Glomerular visceral epithelial cell (primary cell): ENCODE measurements around the gene RTL9.
"Not testable (repeated sequence)": the region's sequence is repeated elsewhere in the genome, so short reads cannot be mapped to it uniquely, and the experiment has no call there.

Source experiments
- DNase-seq: peaks from one replicate; pipeline ENCODE4 v3.0.0-alpha.2; 2016; ENCODE audit errors: extremely low spot score

Gene RTL9

GRCh38 chrX:110406250-110406649 is 47.6 kb downstream of the RTL9 start:
- not testable (repeated sequence) for DNase-seq

GRCh38 chrX:110406822-110407221 is 48.2 kb downstream of the RTL9 start:
- DNase-seq: no peak

- peak; percentile 64 for DNase-seq
These were observed 49.4 kb downstream of the RTL9 start for GRCh38 chrX:110407910-110408545.
